ENCODE data around the gene MEGF6. TPM values are rescaled to one million over a fixed set of nuclear protein-coding genes. Genes with fewer than 3 reads are reported as not detected.

Gene MEGF6
- total and polyA plus RNA-seq, 2 of the 8 experiments (the other 6 are each of a cell fraction or from before 2014, with no cell fraction given) = 4.1 to 14.8 TPM

- TF ChIP-seq RNF2 (IDR thresholded peaks at IDR 0.05; ENCODE audit: borderline replicate concordance, low read depth, low read length, missing control alignments, poor library complexity, severe bottlenecking) = no peak
- TF ChIP-seq KDM5A (IDR thresholded peaks at IDR 0.05; ENCODE audit: low read length) = no peak
- TF ChIP-seq RAD21 (IDR thresholded peaks at IDR 0.05 in 1 of 2, conservative IDR thresholded peaks at IDR 0.05 in 1 of 2; ENCODE audit: low read depth in 2 of 2, low read length in 2 of 2) = no peak
- no peak for TF ChIP-seq MAX (IDR thresholded peaks at IDR 0.05)
- no peak for TF ChIP-seq SP1 (IDR thresholded peaks at IDR 0.05; ENCODE audit: low read depth, low read length)
- no peak for TF ChIP-seq SP2 (IDR thresholded peaks at IDR 0.05; ENCODE audit: low read length)
Observed at GRCh38 chr1:3603571-3604467, 7.5 kb downstream of the MEGF6 start (continued).

Data from H1 (cell line).